Measurements from ENCODE around the gene FBH1. TPM values are rescaled to one million over a fixed set of nuclear protein-coding genes. Genes with fewer than 3 reads are reported as not detected.

Gene FBH1
- total RNA-seq, 1 donor from 2014 or later, result 51.7 TPM

DNA sequence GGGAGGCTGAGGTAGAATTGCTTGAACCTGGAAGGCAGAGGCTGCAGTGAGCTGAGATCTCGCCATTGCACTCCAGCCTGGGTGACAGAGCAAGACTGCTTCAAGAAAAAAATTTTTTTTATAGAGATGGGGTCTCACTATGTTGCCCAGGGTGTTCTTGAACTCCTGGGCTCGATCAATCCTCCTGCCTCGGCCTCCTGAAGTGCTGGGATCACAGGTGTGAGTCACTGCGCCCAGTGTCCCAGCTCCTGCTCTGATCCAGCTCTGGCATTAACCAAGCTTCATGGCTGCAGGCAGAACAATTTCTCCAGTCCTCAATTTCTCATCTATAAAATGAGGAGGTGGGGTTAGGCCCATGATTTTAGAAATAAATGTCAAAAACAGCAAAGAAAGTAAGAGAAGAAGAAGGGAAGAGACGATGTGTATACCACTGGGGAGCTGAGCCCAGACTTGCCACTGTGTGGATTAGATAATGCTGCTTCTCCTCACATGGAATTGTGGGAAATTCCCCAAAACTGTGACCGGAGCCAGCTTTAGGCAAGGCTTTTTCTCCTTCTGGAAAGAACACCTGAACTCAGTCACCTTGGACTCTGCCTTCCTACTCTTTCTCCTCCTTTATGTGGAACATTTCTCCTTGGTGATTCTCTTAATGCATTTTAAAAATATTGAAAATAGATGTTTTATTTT, 61.8 kb downstream of the FBH1 start:
- no peaks in the 10 kb centered on the region for H3K27me3 ChIP-seq (ENCODE audit: control insufficient read depth in 3 of 3, insufficient read depth in 3 of 3, low read length in 3 of 3)
- H3K27ac ChIP-seq (ENCODE audit: low read depth, low read length), result no peak overlapping the region
- peaks cover 3 to 12% (median 9%) of the 10 kb centered on the region in 3 donors for H3K4me1 ChIP-seq (ENCODE audit: control insufficient read depth in 3 of 3, insufficient read depth in 3 of 3, low read length in 3 of 3)
- H3K4me3 ChIP-seq (ENCODE audit: low read length in 3 of 3), result no peak overlapping the region
- H3K36me3 ChIP-seq (ENCODE audit: control insufficient read depth in 3 of 3, insufficient read depth in 3 of 3, low read length in 3 of 3), result peaks cover 11 to 14% (median 14%) of the 10 kb centered on the region in 3 donors
- H3K9ac ChIP-seq (ENCODE audit: low read depth in 1 of 3, low read length in 3 of 3), result no peak overlapping the region
- no peaks in the 10 kb centered on the region for H3K9me3 ChIP-seq (ENCODE audit: control insufficient read depth in 3 of 3, low read length in 3 of 3)

DNA sequence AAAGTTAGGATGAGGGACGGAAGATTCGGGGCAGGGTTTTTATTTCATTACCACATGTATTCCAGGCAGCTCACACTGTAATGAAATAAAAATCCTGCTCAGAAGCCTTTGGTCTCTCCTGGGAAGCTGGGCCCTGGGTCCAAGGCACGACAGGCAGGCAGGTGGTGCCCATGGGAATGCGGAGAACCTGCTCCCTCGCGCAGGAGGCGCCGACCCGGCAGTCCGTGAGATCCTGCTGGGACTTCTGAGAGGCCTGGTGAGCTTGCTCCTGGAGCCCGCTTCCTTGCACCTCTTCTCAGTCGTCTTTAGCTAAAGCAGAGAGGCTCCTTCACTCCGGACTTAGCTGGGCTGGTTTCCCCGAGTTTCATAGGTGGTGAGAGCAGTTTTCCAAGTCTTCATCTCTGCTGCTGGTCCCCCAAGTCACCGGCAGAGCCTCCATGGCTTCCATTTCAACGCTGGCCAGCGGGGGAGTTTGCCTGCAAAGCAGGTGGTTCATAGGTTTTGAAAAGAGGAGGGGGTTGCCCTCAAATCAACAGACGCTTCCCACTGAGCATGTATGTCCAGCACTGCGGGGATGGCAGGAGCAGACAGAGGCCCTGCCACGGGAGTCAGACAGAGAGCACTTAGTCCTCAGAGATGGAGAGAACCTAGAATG, 62.8 kb downstream of the FBH1 start:
- Histone ChIP-seq H3K4me3 (ENCODE audit: low read length in 3 of 3) (no peak overlapping the region), H3K9ac (ENCODE audit: low read depth in 1 of 3, low read length in 3 of 3) (no peak overlapping the region), H3K36me3 (ENCODE audit: control insufficient read depth in 3 of 3, insufficient read depth in 3 of 3, low read length in 3 of 3) (peaks cover 11 to 14% (median 14%) of the 10 kb centered on the region in 3 donors), H3K27ac (ENCODE audit: low read depth, low read length) (no peak overlapping the region), H3K4me1 (ENCODE audit: control insufficient read depth in 3 of 3, insufficient read depth in 3 of 3, low read length in 3 of 3) (peaks cover 3 to 11% (median 9%) of the 10 kb centered on the region in 3 donors), H3K27me3 (ENCODE audit: control insufficient read depth in 3 of 3, insufficient read depth in 3 of 3, low read length in 3 of 3) (no peaks in the 10 kb centered on the region), H3K9me3 (ENCODE audit: control insufficient read depth in 3 of 3, low read length in 3 of 3) (no peaks in the 10 kb centered on the region)

DNA sequence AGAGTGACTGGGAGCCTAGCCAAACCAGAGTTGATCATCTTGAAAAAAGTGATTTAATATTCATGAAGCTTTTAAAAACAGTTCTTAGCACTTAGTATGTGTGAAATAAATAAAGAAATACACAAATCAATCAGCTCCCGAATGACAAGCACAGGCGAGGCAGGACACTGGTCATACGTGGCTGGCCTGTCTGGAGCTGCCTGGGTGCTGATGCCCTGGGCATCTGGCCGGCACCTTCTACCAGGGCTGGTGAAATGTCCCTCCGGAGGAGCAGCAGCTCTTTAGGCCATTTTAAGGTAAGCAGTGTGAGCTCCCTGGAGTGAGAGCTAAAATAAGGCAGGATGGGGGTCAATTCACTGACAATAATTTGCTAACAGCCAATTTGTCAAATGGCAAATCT, 63.6 kb downstream of the FBH1 start:
- no peaks in the 10 kb centered on the region for H3K9me3 ChIP-seq (ENCODE audit: control insufficient read depth in 3 of 3, low read length in 3 of 3)
- H3K27me3 ChIP-seq (ENCODE audit: control insufficient read depth in 3 of 3, insufficient read depth in 3 of 3, low read length in 3 of 3), result no peaks in the 10 kb centered on the region
- no peak overlapping the region for H3K27ac ChIP-seq (ENCODE audit: low read depth, low read length)
- H3K36me3 ChIP-seq (ENCODE audit: control insufficient read depth in 3 of 3, insufficient read depth in 3 of 3, low read length in 3 of 3), result peaks cover 11 to 18% (median 14%) of the 10 kb centered on the region in 3 donors
- no peak overlapping the region for H3K9ac ChIP-seq (ENCODE audit: low read depth in 1 of 3, low read length in 3 of 3)
- no peak overlapping the region for H3K4me3 ChIP-seq (ENCODE audit: low read length in 3 of 3)
- H3K4me1 ChIP-seq (ENCODE audit: control insufficient read depth in 3 of 3, insufficient read depth in 3 of 3, low read length in 3 of 3), result peaks cover 3 to 11% (median 9%) of the 10 kb centered on the region in 3 donors

DNA sequence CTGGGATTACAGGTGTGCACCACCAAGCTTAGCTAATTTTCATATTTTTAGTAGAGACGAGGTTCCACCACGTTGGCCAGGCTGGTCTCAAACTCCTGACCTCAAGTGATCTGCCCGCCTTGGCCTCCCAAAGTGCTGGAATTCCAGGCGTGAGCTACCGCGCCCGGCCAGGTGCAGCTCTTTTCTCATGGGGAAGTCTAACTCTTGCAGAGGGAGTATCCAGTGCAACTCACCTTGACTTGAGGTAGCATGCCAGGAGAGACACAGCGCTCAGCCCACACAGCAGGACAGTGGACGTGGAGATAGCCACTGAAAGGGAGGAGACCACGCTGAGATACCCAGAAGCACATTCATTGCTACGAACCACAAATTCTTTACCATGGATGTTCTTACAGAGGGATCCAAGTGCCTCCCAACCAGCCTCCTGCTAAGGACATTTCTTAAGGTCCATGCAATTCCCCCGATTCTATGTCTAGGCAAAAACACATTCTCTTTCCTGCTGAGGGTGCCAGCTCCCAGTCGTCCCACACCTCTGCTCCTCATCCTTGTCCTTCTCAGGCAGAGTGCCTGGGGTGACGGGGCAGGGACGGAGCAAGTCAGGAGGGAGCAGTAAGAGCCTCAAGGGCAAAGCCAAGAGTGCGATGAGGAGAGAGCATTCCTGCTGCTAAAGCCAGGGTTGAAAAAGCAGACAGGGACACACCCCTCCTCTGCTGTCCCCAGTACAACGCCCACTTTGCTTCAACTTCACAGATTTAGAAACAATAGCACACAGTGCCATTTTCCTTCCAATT, 66.3 kb downstream of the FBH1 start:
- Histone ChIP-seq H3K9ac (ENCODE audit: low read depth in 1 of 3, low read length in 3 of 3) (no peak overlapping the region), H3K27me3 (ENCODE audit: control insufficient read depth in 3 of 3, insufficient read depth in 3 of 3, low read length in 3 of 3) (no peaks in the 10 kb centered on the region), H3K27ac (ENCODE audit: low read depth, low read length) (no peak overlapping the region), H3K36me3 (ENCODE audit: control insufficient read depth in 3 of 3, insufficient read depth in 3 of 3, low read length in 3 of 3) (peaks cover 24 to 30% (median 28%) of the 10 kb centered on the region in 3 donors), H3K4me3 (ENCODE audit: low read length in 3 of 3) (no peak overlapping the region), H3K9me3 (ENCODE audit: control insufficient read depth in 3 of 3, low read length in 3 of 3) (no peaks in the 10 kb centered on the region), H3K4me1 (ENCODE audit: control insufficient read depth in 3 of 3, insufficient read depth in 3 of 3, low read length in 3 of 3) (no peaks in the 10 kb centered on the region)

DNA sequence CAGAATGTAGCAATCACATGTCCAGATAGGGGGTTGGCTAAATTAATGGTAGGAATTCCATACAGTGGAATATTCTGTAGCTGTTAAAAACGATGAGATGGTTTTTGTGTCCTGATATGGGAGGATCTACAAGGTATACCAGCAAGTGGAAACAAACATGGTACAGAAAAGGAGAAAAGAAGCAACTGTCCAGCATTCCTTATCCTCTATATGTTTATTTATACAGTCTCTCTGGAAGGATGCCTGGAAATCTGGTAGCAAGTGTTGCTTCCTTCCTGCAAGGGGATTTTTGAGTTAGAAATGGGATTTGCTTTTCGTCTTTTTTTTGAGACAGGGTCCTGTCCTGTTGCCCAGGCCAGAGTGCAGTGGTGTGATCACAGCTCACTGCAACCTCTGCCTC, 68.0 kb downstream of the FBH1 start:
- no peak overlapping the region for H3K4me3 ChIP-seq (ENCODE audit: low read length in 3 of 3)
- no peaks in the 10 kb centered on the region for H3K9me3 ChIP-seq (ENCODE audit: control insufficient read depth in 3 of 3, low read length in 3 of 3)
- peaks cover 29 to 40% (median 32%) of the 10 kb centered on the region in 3 donors for H3K36me3 ChIP-seq (ENCODE audit: control insufficient read depth in 3 of 3, insufficient read depth in 3 of 3, low read length in 3 of 3)
- H3K9ac ChIP-seq (ENCODE audit: low read depth in 1 of 3, low read length in 3 of 3), result no peak overlapping the region
- no peaks in the 10 kb centered on the region for H3K4me1 ChIP-seq (ENCODE audit: control insufficient read depth in 3 of 3, insufficient read depth in 3 of 3, low read length in 3 of 3)
- no peak overlapping the region for H3K27ac ChIP-seq (ENCODE audit: low read depth, low read length)
- no peaks in the 10 kb centered on the region for H3K27me3 ChIP-seq (ENCODE audit: control insufficient read depth in 3 of 3, insufficient read depth in 3 of 3, low read length in 3 of 3)

DNA sequence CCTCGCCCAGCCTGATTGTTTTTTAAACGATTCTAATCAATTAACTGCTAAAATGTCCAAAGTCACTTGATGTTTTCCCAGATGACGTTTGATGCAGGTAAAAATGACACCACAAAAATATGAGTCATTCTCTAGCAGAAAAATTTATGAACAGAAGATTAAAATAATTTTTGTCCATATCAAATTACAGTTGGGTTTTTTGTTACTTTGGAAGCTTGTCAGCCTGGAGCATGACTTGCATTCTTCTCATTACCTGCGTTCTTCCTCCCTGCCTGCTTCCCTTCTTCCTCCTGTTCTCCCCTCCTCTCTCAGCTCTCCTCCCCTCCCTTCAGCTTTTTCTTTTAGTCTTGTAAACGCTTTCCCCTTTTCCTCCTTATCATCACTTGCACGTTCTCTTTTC, 68.6 kb downstream of the FBH1 start:
- H3K4me3 ChIP-seq (ENCODE audit: low read length in 3 of 3), result no peak overlapping the region
- H3K36me3 ChIP-seq (ENCODE audit: control insufficient read depth in 3 of 3, insufficient read depth in 3 of 3, low read length in 3 of 3), result peaks cover 29 to 36% (median 34%) of the 10 kb centered on the region in 3 donors
- H3K9ac ChIP-seq (ENCODE audit: low read depth in 1 of 3, low read length in 3 of 3), result no peak overlapping the region
- H3K4me1 ChIP-seq (ENCODE audit: control insufficient read depth in 3 of 3, insufficient read depth in 3 of 3, low read length in 3 of 3), result no peaks in the 10 kb centered on the region
- H3K9me3 ChIP-seq (ENCODE audit: control insufficient read depth in 3 of 3, low read length in 3 of 3), result no peaks in the 10 kb centered on the region
- H3K27me3 ChIP-seq (ENCODE audit: control insufficient read depth in 3 of 3, insufficient read depth in 3 of 3, low read length in 3 of 3), result no peaks in the 10 kb centered on the region
- H3K27ac ChIP-seq (ENCODE audit: low read depth, low read length), result no peak overlapping the region

DNA sequence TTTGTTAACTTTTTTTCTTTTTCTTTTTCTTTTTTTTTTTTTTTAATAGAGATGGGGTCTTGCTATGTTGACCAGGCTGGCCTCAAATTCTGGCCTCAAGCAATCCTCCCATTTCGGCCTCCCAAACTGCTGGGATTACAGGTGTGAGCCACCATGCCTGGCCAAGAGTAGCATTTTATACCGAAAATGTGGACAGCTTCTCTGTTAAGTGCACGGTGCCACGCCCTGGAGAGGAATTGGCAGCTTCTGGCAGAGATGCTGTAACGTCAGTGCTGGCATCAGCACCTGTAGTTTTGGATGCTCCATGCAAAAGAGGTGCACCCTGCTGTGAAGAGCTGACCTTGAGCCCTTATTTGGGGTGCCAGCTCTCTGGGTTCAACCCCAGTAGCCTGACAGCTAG, 69.1 kb downstream of the FBH1 start:
- Histone ChIP-seq H3K9me3 (ENCODE audit: control insufficient read depth in 3 of 3, low read length in 3 of 3) (no peaks in the 10 kb centered on the region), H3K27me3 (ENCODE audit: control insufficient read depth in 3 of 3, insufficient read depth in 3 of 3, low read length in 3 of 3) (no peaks in the 10 kb centered on the region), H3K27ac (ENCODE audit: low read depth, low read length) (no peak overlapping the region)

DNA sequence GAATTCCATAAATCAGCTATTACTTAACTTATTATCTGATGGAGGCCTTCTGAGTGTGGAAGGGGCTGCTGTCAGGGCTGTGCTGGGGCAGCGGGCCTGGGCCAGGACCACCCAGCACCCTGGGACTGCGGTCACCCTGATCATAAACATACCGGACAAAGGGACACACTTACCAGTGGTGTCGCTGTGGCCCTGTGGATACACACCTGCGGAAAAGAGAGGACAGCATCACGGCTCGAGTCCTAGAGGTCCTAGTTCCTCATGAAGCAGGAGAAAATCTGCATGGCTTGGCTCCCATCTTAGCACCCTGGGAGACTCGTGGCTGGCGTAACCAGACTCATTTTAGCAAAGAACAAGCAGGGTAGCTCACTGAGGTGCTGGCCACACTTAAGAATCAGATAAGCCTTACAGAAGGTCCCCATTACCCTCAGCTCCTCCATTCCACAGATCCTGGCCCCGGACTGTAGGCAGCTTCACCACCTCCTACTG, 69.6 kb downstream of the FBH1 start:
- H3K27me3 ChIP-seq (ENCODE audit: control insufficient read depth in 3 of 3, insufficient read depth in 3 of 3, low read length in 3 of 3), result no peaks in the 10 kb centered on the region
- no peaks in the 10 kb centered on the region for H3K9me3 ChIP-seq (ENCODE audit: control insufficient read depth in 3 of 3, low read length in 3 of 3)
- peaks cover 29 to 39% (median 33%) of the 10 kb centered on the region in 3 donors for H3K36me3 ChIP-seq (ENCODE audit: control insufficient read depth in 3 of 3, insufficient read depth in 3 of 3, low read length in 3 of 3)
- no peak overlapping the region for H3K9ac ChIP-seq (ENCODE audit: low read depth in 1 of 3, low read length in 3 of 3)
- no peak overlapping the region for H3K4me3 ChIP-seq (ENCODE audit: low read length in 3 of 3)
- H3K4me1 ChIP-seq (ENCODE audit: control insufficient read depth in 3 of 3, insufficient read depth in 3 of 3, low read length in 3 of 3), result no peaks in the 10 kb centered on the region
- no peak overlapping the region for H3K27ac ChIP-seq (ENCODE audit: low read depth, low read length)

More for the DNA sequence above, 69.1 kb downstream of the FBH1 start:
- Histone ChIP-seq H3K36me3 (ENCODE audit: control insufficient read depth in 3 of 3, insufficient read depth in 3 of 3, low read length in 3 of 3) (peaks cover 29 to 36% (median 33%) of the 10 kb centered on the region in 3 donors), H3K4me1 (ENCODE audit: control insufficient read depth in 3 of 3, insufficient read depth in 3 of 3, low read length in 3 of 3) (no peaks in the 10 kb centered on the region), H3K9ac (ENCODE audit: low read depth in 1 of 3, low read length in 3 of 3) (no peak overlapping the region), H3K4me3 (ENCODE audit: low read length in 3 of 3) (no peak overlapping the region)

DNA sequence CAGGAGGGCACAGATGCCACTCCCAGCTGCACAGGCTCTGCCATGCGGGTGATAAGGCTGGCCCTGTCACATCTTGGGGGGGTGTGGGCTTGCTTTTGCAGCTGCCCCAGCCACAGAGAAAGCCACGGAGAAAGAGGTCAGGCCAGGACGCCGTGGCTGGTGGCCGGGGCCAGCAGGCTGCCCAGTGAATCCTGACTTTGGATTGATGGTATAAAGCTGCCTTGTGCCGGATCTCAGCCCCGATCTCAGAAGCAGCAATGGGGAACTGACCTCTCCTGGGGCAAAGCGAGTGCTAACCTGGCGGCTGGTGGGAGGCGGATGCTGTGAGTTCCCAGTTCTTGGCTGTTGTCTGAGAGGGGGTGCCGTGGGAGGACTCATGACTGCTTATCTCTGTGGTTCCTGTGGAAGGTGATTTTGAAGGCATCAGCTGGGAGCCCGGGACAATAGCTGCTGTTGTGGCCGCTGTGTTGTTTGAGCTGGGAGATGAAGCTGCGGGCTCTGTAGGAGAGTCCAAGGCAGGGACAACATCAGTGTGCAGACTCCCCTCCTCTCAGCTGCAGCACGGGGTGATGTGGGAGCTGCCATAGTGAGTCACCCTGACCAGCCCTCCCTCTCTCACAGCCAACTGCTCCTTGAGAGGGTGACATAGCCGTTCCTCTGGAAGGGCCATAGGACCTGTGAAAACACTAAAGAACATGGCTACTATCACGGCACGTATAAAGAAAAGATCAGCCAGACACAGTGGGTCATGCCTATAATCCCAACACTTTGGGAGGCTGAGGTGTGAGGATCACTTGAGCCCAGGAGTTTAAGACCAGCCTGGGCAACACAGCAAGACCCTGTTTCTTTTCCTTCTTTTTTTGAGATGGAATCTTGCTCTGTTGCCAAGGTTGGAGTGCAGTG, 70.3 kb downstream of the FBH1 start:
- no peak overlapping the region for H3K27ac ChIP-seq (ENCODE audit: low read depth, low read length)
- H3K4me1 ChIP-seq (ENCODE audit: control insufficient read depth in 3 of 3, insufficient read depth in 3 of 3, low read length in 3 of 3), result no peaks in the 10 kb centered on the region
- H3K36me3 ChIP-seq (ENCODE audit: control insufficient read depth in 3 of 3, insufficient read depth in 3 of 3, low read length in 3 of 3), result peaks cover 30 to 41% (median 35%) of the 10 kb centered on the region in 3 donors
- H3K4me3 ChIP-seq (ENCODE audit: low read length in 3 of 3), result no peak overlapping the region
- no peaks in the 10 kb centered on the region for H3K9me3 ChIP-seq (ENCODE audit: control insufficient read depth in 3 of 3, low read length in 3 of 3)
- H3K27me3 ChIP-seq (ENCODE audit: control insufficient read depth in 3 of 3, insufficient read depth in 3 of 3, low read length in 3 of 3), result no peaks in the 10 kb centered on the region
- H3K9ac ChIP-seq (ENCODE audit: low read depth in 1 of 3, low read length in 3 of 3), result no peak overlapping the region

Measured in skeletal muscle tissue (tissue), 4 donors.